Measurements from ENCODE around the gene PRELID1.
"Not testable (repeated sequence)": the region's sequence is repeated elsewhere in the genome, so short reads cannot be mapped to it uniquely, and the experiment has no call there.

The PRELID1 gene

DNA sequence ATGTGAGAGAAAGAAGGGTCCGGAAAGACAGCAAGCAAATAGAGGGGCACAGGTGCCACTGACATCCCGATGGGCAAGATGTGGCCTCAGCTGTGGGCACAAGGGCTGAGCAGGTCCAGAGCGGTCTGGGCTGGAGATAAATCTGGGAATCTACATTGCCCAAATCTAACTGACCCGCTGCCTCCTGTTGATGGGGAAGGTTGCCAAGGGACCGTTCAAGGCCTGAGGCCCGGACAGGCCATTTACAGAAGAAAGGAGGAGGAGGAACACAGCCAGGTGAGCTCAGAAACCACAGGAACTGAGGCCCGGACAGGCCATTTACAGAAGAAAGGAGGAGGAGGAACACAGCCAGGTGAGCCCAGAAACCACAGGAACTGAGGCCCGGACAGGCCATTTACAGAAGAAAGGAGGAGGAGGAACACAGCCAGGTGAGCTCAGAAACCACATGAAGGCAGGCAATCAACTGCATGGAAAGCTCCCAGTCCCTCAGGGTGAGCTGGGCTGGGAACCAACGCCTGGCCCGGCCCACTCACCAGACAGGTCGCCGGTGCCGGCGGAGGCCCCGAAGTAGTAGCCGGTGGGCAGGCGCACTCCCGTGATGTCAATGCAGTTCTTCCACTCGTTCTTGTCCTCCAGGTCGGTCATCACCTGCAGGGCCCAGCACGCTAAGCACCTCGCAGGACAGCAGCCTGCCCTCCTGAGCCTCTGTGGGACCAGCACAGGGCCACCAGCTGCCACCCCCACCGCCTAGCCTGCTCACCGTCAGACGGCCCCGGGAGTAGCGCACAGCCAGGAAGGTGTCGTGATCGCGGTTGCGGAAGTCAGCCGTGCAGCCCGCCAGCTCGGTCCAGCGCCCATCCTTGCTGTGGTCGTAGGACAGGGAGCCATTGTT, 33.2 kb downstream of the PRELID1 start:
- TF ChIP-seq, protein P1, sequence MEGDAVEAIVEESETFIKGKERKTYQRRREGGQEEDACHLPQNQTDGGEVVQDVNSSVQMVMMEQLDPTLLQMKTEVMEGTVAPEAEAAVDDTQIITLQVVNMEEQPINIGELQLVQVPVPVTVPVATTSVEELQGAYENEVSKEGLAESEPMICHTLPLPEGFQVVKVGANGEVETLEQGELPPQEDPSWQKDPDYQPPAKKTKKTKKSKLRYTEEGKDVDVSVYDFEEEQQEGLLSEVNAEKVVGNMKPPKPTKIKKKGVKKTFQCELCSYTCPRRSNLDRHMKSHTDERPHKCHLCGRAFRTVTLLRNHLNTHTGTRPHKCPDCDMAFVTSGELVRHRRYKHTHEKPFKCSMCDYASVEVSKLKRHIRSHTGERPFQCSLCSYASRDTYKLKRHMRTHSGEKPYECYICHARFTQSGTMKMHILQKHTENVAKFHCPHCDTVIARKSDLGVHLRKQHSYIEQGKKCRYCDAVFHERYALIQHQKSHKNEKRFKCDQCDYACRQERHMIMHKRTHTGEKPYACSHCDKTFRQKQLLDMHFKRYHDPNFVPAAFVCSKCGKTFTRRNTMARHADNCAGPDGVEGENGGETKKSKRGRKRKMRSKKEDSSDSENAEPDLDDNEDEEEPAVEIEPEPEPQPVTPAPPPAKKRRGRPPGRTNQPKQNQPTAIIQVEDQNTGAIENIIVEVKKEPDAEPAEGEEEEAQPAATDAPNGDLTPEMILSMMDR (conservative IDR thresholded peaks at IDR 0.05; ENCODE audit: low read depth), result no peak
- H3K27ac ChIP-seq, result no peak overlapping the region
- POLR2A ChIA-PET (ENCODE audit: low non-redundant PET), result no interaction called here
- DNase-seq (ENCODE audit: low spot score), result no peak
- CTCF ChIA-PET, result interaction anchor here (0.6 to 1.7 kb wide), 5 partner anchors 24 to 221 kb away, joined by 3 to 7 read pairs (median 4); no protein-coding TSS in a partner anchor

DNA sequence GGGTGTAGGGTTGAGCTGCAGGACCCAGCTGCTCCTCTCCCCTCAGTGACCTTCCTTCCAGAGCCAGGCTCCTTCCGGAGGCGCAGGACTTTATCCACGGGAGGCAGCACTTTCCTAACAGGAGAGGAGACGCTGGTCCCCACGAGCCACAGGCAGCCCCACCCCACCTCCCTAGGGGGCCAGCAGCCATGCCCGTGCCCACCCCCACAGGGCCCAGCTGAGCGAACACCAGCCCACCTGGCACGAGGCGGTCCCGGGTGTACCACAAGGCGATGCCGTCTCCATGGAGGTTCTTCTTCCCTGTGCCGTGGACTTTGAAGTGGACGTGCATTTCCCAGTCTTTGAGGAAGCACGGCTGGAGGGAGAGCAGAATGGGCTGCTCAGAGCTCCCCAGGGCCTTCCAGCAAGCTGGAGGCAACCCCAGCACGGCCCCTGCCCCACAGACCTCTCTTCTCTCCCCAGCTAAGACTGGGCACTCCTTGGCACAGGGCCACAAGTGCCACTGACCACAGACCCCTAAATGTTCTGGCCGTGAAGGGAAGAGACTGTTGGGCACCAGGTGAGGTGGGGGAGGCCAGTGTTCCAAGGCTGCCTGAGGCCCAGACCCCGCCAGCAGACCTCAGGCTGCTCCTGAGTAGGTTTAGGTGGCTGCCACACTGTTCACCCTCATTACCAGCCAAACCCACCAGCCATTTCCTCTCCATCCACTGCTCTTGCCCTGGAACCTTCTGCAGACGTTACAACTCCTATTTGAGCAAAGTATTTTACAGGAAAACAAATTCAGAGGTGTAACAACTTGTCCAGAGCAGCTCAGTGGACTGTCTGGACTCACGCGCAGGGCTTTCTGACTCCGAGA, 34.9 kb downstream of the PRELID1 start:
- CTCF ChIA-PET, result interaction anchor here (1.5 to 1.7 kb wide), 3 partner anchors 20 to 65 kb away, joined by 5 to 10 read pairs (median 6); no protein-coding TSS in a partner anchor
- POLR2A ChIA-PET (ENCODE audit: low non-redundant PET), result no interaction called here
- peak overlapping the region; percentile 14; the same call in 1 of the 2 replicates for H3K27ac ChIP-seq
- TF ChIP-seq, protein P1 (conservative IDR thresholded peaks at IDR 0.05; ENCODE audit: low read depth), result no peak
- no peak for DNase-seq (ENCODE audit: low spot score)

DNA sequence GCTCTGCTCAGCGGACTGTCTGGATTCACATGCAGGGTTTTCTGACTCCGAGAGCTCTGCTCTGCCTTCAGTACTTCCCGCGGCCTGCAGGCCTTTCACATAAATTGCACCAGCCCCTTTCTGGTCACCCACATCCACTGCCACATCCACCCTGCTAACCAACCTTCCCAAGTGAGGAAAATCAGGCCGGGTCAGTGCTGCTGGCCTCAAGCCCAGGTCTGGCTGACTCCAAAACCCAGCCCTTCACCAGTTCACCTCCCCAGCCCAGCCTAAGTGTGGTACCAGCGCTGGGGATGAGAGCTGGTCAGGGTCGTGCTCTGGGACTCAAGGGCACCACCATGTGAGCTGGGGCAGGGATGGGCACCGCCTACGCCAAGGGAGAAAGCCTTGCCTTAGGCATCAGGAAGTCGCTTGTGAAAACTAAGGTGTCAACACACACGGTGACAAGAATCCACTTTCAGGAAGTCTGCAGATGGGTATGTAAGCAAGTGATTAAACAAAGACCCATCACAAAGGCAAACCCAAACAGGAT, 35.6 kb downstream of the PRELID1 start:
- ChIA-PET CTCF (interaction anchor here (1.5 to 1.7 kb wide), 3 partner anchors 21 to 65 kb away, joined by 5 to 10 read pairs (median 6); no protein-coding TSS in a partner anchor), POLR2A (ENCODE audit: low non-redundant PET) (no interaction called here)
- peak overlapping the region; percentile 14; the same call in 1 of the 2 replicates for H3K27ac ChIP-seq
- TF ChIP-seq, protein P1 (conservative IDR thresholded peaks at IDR 0.05; ENCODE audit: low read depth), result no peak
- DNase-seq (ENCODE audit: low spot score), result no peak

DNA sequence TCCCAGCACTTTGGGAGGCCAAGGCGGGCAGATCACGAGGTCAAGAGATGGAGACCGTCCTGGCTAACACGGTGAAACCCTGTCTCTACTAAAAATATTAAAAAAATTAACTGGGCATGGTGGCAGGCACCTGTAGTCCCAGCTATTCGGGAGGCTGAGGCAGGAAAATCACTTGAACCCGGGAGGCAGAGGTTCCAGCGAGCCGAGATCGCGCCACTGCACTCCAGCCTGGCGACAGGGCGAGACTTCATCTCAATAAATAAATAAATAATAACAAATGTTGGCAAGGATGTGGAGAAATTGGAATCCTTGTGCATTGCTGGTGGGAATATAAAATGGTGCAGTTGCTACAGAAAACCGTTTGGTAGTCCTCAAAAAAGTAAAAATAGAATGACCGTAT, 39.4 kb downstream of the PRELID1 start:
- POLR2A ChIA-PET (ENCODE audit: low non-redundant PET); DNase-seq (ENCODE audit: low spot score); CTCF ChIA-PET: not testable (repeated sequence)

DNA sequence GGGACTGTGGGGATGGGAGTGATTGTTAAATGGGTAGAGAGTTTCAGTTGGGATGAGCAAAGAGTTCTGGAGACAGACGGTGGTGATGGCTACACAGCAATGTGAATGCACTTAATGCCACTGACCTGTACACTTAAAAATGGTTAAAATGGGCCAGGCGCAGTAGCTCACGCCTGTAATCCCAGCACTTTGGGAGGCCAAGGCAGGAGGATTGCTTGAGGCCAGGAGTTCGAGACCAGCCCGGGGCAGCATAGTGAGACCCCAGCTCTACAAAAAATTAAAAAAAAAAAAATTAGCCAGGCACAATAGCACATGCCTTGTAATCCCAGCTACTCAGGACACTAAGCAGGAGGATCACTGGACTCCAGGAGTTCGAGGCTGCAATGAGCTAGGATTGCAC, 40.2 kb downstream of the PRELID1 start:
- no peak for DNase-seq (ENCODE audit: low spot score)
- TF ChIP-seq, protein P1 (conservative IDR thresholded peaks at IDR 0.05; ENCODE audit: low read depth), result no peak
- H3K27ac ChIP-seq, result no peak overlapping the region
- ChIA-PET POLR2A (ENCODE audit: low non-redundant PET) (interaction anchor here (0.7 kb wide), 1 partner anchor 55 kb away, joined by 4 read pairs; no protein-coding TSS in a partner anchor), CTCF (no interaction called here)

More for the DNA sequence above, 39.4 kb downstream of the PRELID1 start:
- H3K27ac ChIP-seq, result not testable (repeated sequence)

DNA sequence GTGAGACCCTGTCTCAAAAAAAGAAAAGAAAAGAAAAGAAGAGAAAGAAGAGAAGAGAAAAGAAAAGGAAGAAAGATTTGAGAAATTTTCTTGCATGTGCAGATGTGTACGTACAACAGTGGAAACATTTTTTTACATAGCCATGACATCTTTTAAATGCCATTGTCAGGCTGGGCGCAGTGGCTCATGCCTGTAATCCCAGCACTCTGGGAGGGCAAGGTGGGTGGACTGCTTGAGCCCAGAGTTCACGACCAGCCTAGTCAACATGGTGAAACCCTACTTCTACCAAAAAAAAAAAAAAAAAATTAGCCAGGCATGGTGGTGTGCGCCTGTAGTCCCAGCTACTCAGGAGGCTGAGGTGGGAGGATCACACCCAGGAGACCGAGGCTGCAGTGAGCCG, 41.3 kb downstream of the PRELID1 start:
- ChIA-PET POLR2A (ENCODE audit: low non-redundant PET) (no interaction called here), CTCF (interaction anchor here (0.7 kb wide), 1 partner anchor 35 kb away, joined by 3 read pairs; no protein-coding TSS in a partner anchor)
- DNase-seq (ENCODE audit: low spot score), result no peak
- H3K27ac ChIP-seq, result no peak overlapping the region
- TF ChIP-seq, protein P1 (conservative IDR thresholded peaks at IDR 0.05; ENCODE audit: low read depth), result no peak
